Large intestine (tissue), 3 donors: ENCODE data around the gene ZNG1C. TPM values are rescaled to one million over a fixed set of nuclear protein-coding genes. Genes with fewer than 3 reads are reported as not detected.
"Not testable (repeated sequence)": the region's sequence is repeated elsewhere in the genome, so short reads cannot be mapped to it uniquely, and the experiment has no call there.

Experiments
- DNase-seq, 2 donors: peaks; one replicate each; pipeline versions ENCODE4 v3.0.0 to v3.0.0-alpha.2; 2013
- H3K27ac ChIP-seq: one replicate; pipeline ENCODE4 v1.5.1; 2013; ENCODE audit warnings: low read length
- H3K27me3 ChIP-seq: 2 replicates; pipeline ENCODE4 v1.6.1; 2013; ENCODE audit warnings: low read length; ENCODE audit not compliant: control insufficient read depth, insufficient read depth
- H3K36me3 ChIP-seq: 2 replicates; pipeline ENCODE4 v1.6.1; 2013; ENCODE audit warnings: low read length; ENCODE audit not compliant: control insufficient read depth, insufficient read depth
- H3K4me1 ChIP-seq: one replicate; pipeline ENCODE4 v1.6.1; 2013; ENCODE audit warnings: low read length; ENCODE audit not compliant: control insufficient read depth, insufficient read depth
- H3K4me3 ChIP-seq: one replicate; pipeline ENCODE4 v1.5.1; 2013; ENCODE audit warnings: low read length
- H3K9me3 ChIP-seq: one replicate; pipeline ENCODE4 v1.6.1; 2013; ENCODE audit warnings: mild to moderate bottlenecking, low read depth, low read length, moderate library complexity; ENCODE audit not compliant: control insufficient read depth
- WGBS: methylation state at CpG from one replicate; pipeline ENCODE4 v1.1.5; 2013; ENCODE audit warnings: low lambda C conversion rate; ENCODE audit not compliant: insufficient coverage; 5-methylcytosine and 5-hydroxymethylcytosine counted together
- polyA plus RNA-seq: library from polyadenylated mRNA; unstranded; fragments of 120-200 nt; gene quantifications from one replicate; pipeline ENCODE4 v1.2.1, GENCODE V29; 2013

Gene ZNG1C
- polyA plus RNA-seq, 1 donor: 53.0 TPM

GRCh38 chr9:68307127-68307526 lies 65.3 kb downstream of the ZNG1C start:
- H3K9me3 ChIP-seq, H3K36me3 ChIP-seq, H3K27ac ChIP-seq, H3K27me3 ChIP-seq, H3K4me1 ChIP-seq, DNase-seq, H3K4me3 ChIP-seq: not testable (repeated sequence)
- WGBS: no CpG with 5 or more reads among the region's 35 CpGs

GRCh38 chr9:68307654-68308053 lies 65.9 kb downstream of the ZNG1C start:
- WGBS: no CpG with 5 or more reads among the region's 21 CpGs
- not testable (repeated sequence) for H3K9me3 ChIP-seq, H3K4me1 ChIP-seq, H3K27me3 ChIP-seq, H3K27ac ChIP-seq, DNase-seq, H3K36me3 ChIP-seq, H3K4me3 ChIP-seq

- not testable (repeated sequence) for H3K9me3 ChIP-seq, H3K4me1 ChIP-seq, H3K27me3 ChIP-seq, H3K27ac ChIP-seq, DNase-seq, H3K4me3 ChIP-seq, H3K36me3 ChIP-seq
- WGBS: no CpG with 5 or more reads among the region's 5 CpGs
These were observed 69.4 kb downstream of the ZNG1C start for GRCh38 chr9:68311208-68311607.

- H3K27me3 ChIP-seq, H3K9me3 ChIP-seq: not testable (repeated sequence)
- no CpG with 5 or more reads among the region's 10 CpGs for WGBS
These were observed 76.4 kb downstream of the ZNG1C start for GRCh38 chr9:68318209-68318608.

GRCh38 chr9:68323749-68324148 lies 82.0 kb downstream of the ZNG1C start:
- H3K36me3 ChIP-seq, H3K4me1 ChIP-seq, H3K27ac ChIP-seq, H3K4me3 ChIP-seq, H3K9me3 ChIP-seq, DNase-seq: not testable (repeated sequence)
- H3K27me3 ChIP-seq: peaks cover 15% of the 10 kb centered on the region
- WGBS: no CpG with 5 or more reads among the region's 24 CpGs

More at GRCh38 chr9:68318209-68318608, 76.4 kb downstream of the ZNG1C start:
- H3K4me3 ChIP-seq, H3K36me3 ChIP-seq, H3K27ac ChIP-seq, H3K4me1 ChIP-seq, DNase-seq: not testable (repeated sequence)

- WGBS: no CpG with 5 or more reads among the region's 20 CpGs
- H3K36me3 ChIP-seq, H3K4me1 ChIP-seq, DNase-seq, H3K9me3 ChIP-seq, H3K4me3 ChIP-seq, H3K27ac ChIP-seq: not testable (repeated sequence)
- peaks cover 15% of the 10 kb centered on the region for H3K27me3 ChIP-seq
These were observed 82.7 kb downstream of the ZNG1C start for GRCh38 chr9:68324518-68324917.

GRCh38 chr9:68329106-68329505 lies 87.3 kb downstream of the ZNG1C start:
- DNase-seq, H3K36me3 ChIP-seq, H3K4me3 ChIP-seq, H3K9me3 ChIP-seq, H3K4me1 ChIP-seq, H3K27me3 ChIP-seq, H3K27ac ChIP-seq: not testable (repeated sequence)
- no CpG with 5 or more reads among the region's 4 CpGs for WGBS

GRCh38 chr9:68330531-68331173 lies 88.9 kb downstream of the ZNG1C start:
- not testable (repeated sequence) for DNase-seq

GRCh38 chr9:68332122-68332521 lies 90.3 kb downstream of the ZNG1C start:
- not testable (repeated sequence) for H3K9me3 ChIP-seq, H3K4me1 ChIP-seq, DNase-seq, H3K36me3 ChIP-seq, H3K27ac ChIP-seq, H3K27me3 ChIP-seq, H3K4me3 ChIP-seq
- WGBS: no CpG with 5 or more reads among the region's 1 CpG

More at GRCh38 chr9:68330531-68331173, 88.9 kb downstream of the ZNG1C start:
- H3K27me3 ChIP-seq, H3K9me3 ChIP-seq, H3K4me1 ChIP-seq, H3K27ac ChIP-seq, H3K36me3 ChIP-seq, H3K4me3 ChIP-seq: not testable (repeated sequence)
- no CpG with 5 or more reads among the region's 11 CpGs for whole genome bisulfite sequencing

GRCh38 chr9:68335935-68336334 lies 94.2 kb downstream of the ZNG1C start:
- not testable (repeated sequence) for H3K27ac ChIP-seq, DNase-seq, H3K27me3 ChIP-seq, H3K9me3 ChIP-seq, H3K36me3 ChIP-seq, H3K4me1 ChIP-seq, H3K4me3 ChIP-seq
- WGBS: no CpG with 5 or more reads among the region's 3 CpGs

GRCh38 chr9:68336639-68337339 lies 95.0 kb downstream of the ZNG1C start:
- not testable (repeated sequence) for H3K4me1 ChIP-seq, H3K27ac ChIP-seq, DNase-seq, H3K36me3 ChIP-seq, H3K4me3 ChIP-seq, H3K27me3 ChIP-seq, H3K9me3 ChIP-seq
- no CpG with 5 or more reads among the region's 10 CpGs for WGBS
